HUES6 (cell line): ENCODE measurements around the gene TMEM269.

ENCODE experiments used
- H3K27ac ChIP-seq: 2 replicates; pipeline ENCODE4 v1.7.0; 2013; ENCODE audit warnings: low read depth, mild to moderate bottlenecking, low read length, inconsistent platforms
- H3K27me3 ChIP-seq: 2 replicates; pipeline ENCODE4 v1.6.1; 2013; ENCODE audit warnings: low read length; ENCODE audit not compliant: control insufficient read depth, insufficient read depth
- H3K36me3 ChIP-seq: 2 replicates; pipeline ENCODE4 v1.6.1; 2013; ENCODE audit warnings: low read length; ENCODE audit not compliant: control insufficient read depth, insufficient read depth
- H3K4me1 ChIP-seq: 2 replicates; pipeline ENCODE4 v1.6.1; 2013; ENCODE audit warnings: low read length; ENCODE audit not compliant: control insufficient read depth, insufficient read depth
- H3K4me3 ChIP-seq: 2 replicates; pipeline ENCODE4 v1.5.1; 2013; ENCODE audit warnings: low read depth, low read length
- H3K9ac ChIP-seq: one replicate; pipeline ENCODE4 v1.6.1; 2013; ENCODE audit warnings: mild to moderate bottlenecking, low read length
- H3K9me3 ChIP-seq: 2 replicates; pipeline ENCODE4 v1.6.1; 2013; ENCODE audit warnings: low read depth, low read length; ENCODE audit not compliant: control insufficient read depth, insufficient read depth

TMEM269 gene

DNA sequence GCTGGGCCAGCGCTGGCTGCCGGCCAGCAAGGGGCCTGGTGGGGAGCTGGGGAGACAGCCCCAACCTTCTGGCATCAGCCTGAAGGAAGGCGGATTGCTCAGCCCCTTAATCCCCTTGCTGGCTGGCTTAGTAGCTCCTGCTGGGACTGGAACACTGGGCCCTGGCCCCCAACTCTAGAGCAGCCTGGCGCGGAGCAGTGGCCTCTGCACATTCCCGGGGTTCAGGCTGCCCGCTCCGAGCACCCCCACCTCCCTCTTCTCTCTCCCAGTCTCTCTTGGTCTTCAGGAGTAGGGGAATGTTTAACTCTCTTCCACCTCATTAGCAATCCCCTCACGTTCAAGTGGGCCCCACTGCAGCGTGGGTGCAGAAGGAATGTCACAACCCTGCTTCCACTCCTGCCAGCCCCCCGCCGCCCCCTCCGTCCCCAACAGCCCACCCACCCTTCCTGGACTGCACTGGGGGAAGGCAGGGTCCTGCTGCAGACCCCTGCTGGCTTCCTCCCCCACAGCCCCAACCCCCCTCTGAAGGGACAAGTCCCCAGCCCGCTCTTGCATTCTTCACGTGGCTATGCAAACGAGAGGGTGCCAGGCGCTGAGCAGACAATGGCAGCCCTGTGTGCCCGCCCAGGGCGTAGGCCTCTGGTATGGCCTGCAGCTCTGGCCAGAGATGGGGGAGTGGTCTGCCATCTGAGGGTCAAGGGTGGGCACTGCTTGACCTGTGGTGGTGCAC lies 43.8 kb upstream of the TMEM269 start:
- H3K4me1 ChIP-seq = peaks cover 43% of the 10 kb centered on the region
- no peaks in the 10 kb centered on the region for H3K9me3 ChIP-seq
- no peak overlapping the region; the same call in 1 of the 2 replicates for H3K27ac ChIP-seq
- H3K9ac ChIP-seq = peak overlapping the region; percentile 15
- H3K4me3 ChIP-seq = no peak overlapping the region
- H3K27me3 ChIP-seq = no peaks in the 10 kb centered on the region
- peaks cover 6% of the 10 kb centered on the region for H3K36me3 ChIP-seq

DNA sequence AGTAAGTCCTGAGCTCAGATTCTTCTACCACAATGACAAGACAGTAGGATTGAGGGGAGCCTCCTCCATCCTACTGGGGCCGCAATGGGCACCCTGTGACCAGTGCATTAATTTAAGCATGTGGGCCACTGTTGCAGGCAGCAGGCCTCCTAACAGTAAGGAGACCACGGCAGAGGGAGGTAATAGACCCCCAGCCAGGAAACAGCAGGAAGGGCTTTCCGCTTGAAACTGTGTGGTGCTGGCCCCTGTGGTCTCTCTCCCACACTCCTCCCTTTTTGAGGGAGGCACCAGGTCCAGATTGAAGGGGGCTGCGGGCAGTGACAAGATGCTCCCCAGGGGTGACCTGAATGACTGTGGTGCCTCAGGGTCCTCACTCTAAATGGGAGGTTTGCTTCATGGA lies 43.1 kb upstream of the TMEM269 start:
- Histone ChIP-seq H3K27ac (no peak overlapping the region), H3K27me3 (no peaks in the 10 kb centered on the region), H3K4me3 (no peak overlapping the region), H3K4me1 (peaks cover 41% of the 10 kb centered on the region), H3K36me3 (peaks cover 13% of the 10 kb centered on the region), H3K9ac (peak overlapping the region; percentile 15), H3K9me3 (no peaks in the 10 kb centered on the region)

DNA sequence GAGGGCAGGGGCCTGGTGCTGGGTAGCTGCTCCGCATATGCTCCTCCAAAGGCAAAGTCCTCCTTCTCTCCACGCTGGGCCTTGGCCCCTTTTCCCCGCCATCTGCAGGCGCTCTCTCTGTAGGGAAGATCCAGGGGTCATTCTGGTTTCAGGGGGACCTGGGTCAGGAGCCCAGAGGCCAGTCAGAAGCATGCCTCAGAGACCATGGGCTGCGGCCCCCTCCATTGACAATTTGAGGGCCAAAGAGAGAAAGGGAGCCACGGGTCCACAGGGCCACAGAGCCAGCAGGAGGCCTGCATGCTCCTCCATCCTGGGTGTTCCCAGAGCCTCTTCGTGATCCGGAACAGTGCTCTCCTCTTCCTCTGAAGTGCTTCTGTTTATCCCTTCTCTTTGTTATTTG lies 42.6 kb upstream of the TMEM269 start:
- Histone ChIP-seq H3K9ac (no peak overlapping the region), H3K4me3 (no peak overlapping the region), H3K9me3 (no peaks in the 10 kb centered on the region), H3K27me3 (no peaks in the 10 kb centered on the region), H3K4me1 (peaks cover 41% of the 10 kb centered on the region), H3K27ac (no peak overlapping the region), H3K36me3 (peaks cover 16% of the 10 kb centered on the region)

DNA sequence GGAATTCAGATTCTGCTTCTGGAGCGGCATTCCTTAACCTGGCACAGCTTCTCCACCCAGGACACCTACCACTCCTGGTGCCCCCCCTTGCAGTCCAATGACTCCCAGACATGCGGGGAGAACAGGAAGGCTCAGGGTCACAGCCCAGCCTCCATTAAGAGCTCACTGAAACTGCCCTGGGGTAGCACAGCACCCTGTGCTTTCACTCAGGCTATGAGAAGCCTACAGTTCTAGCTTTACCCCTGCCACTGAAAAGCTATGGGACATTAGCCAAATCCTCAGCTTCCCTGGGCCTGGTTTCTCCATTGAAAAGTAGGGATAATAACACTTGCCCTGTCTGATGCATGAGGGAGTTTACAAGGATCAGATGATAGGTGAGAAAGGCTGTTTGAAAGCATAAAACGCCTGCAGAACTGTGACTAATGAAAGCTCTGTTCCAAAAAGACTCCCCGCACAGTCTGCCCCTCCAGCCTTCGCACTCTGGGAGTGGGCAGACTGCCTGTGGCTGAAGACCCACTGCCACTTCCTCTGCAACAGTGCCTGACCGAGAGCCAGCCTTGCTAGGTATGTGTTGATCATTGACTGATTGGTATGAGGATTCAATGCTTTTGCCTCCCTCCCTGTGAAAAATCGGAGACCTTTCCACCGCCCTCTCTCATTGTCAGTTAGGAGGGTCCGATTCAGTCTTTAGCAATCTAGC lies 42.0 kb upstream of the TMEM269 start:
- no peak overlapping the region for H3K4me3 ChIP-seq
- H3K9ac ChIP-seq = no peak overlapping the region
- H3K9me3 ChIP-seq = no peaks in the 10 kb centered on the region
- H3K27me3 ChIP-seq = no peaks in the 10 kb centered on the region
- H3K27ac ChIP-seq = no peak overlapping the region
- peaks cover 22% of the 10 kb centered on the region for H3K36me3 ChIP-seq
- H3K4me1 ChIP-seq = peaks cover 41% of the 10 kb centered on the region

DNA sequence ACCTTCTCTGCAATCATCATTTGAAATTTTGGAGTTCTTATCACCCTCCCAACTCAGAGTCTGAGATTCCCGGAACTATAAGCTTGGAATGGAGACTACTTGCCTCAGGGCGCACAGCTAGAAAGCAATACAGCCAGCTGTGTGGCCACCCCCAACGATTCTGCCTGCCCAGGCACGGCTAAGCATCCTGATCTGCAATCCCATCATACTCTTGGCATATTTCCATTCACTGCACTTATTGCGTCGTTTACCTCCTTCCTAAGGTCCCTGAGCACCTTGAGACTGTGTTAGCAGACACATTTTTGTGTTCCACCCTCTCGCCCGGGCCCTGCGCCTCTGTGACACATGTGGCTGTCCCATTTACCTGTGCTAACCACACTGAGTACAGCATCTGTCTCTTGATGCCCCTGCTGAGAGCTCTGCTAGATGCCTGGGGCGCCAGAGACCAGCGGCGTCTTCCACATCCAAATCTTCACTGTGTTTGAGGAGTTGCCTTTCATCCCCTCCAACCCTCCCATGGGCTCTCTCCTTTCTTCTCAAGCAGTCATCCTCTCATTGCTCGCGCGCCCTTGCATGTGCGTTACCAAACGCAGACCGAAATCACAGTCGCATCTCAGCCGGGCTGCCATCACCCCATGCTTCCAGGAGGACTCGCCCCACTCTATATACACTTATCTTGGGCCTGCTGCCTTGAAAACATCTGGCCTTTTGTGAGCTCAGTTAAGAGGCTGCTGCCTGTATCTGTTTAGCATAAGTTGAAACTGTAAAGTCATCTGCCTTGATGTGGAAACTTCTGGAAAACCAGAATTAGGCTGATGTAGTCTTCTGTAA lies 41.3 kb upstream of the TMEM269 start:
- H3K9me3 ChIP-seq = no peaks in the 10 kb centered on the region
- H3K27me3 ChIP-seq = no peaks in the 10 kb centered on the region
- peaks cover 30% of the 10 kb centered on the region for H3K36me3 ChIP-seq
- no peak overlapping the region for H3K9ac ChIP-seq
- H3K4me1 ChIP-seq = peaks cover 41% of the 10 kb centered on the region
- no peak overlapping the region for H3K27ac ChIP-seq
- H3K4me3 ChIP-seq = no peak overlapping the region

DNA sequence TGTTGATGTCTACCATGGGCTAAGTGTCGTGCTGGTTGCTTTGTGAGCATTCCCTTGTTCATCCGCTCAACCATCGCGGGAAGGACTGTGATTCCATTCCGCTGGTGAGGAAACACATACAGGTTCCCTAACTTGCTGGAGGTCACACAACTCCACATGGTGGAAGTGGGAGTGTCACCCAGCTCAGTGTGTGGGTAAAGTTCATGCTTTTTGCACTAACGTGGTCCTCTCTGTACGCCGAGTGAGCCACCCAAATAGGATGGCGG lies 40.7 kb upstream of the TMEM269 start:
- H3K27me3 ChIP-seq = no peaks in the 10 kb centered on the region
- peaks cover 36% of the 10 kb centered on the region for H3K4me1 ChIP-seq
- H3K4me3 ChIP-seq = no peak overlapping the region
- no peak overlapping the region for H3K9ac ChIP-seq
- peaks cover 35% of the 10 kb centered on the region for H3K36me3 ChIP-seq
- H3K27ac ChIP-seq = no peak overlapping the region
- no peaks in the 10 kb centered on the region for H3K9me3 ChIP-seq

DNA sequence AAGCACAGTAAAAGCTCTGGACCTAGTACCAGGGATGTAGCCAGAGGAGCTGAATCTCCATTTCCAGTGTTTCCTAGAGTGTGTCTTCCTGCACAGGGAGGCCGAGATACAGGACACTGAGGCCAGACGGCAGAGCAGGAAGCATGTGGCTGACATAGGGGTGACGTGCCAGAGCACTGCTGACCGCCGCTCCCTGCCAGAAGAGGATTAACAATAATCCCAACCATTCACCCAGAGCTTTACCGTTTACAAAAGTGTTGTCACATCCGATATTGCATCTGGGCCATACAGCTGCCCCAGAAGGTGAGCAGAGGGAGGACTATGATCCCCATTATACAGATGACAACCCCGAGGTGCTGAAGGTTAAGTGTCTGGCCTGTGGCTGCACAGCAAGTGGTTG lies 38.9 kb upstream of the TMEM269 start:
- peaks cover 48% of the 10 kb centered on the region for H3K36me3 ChIP-seq

DNA sequence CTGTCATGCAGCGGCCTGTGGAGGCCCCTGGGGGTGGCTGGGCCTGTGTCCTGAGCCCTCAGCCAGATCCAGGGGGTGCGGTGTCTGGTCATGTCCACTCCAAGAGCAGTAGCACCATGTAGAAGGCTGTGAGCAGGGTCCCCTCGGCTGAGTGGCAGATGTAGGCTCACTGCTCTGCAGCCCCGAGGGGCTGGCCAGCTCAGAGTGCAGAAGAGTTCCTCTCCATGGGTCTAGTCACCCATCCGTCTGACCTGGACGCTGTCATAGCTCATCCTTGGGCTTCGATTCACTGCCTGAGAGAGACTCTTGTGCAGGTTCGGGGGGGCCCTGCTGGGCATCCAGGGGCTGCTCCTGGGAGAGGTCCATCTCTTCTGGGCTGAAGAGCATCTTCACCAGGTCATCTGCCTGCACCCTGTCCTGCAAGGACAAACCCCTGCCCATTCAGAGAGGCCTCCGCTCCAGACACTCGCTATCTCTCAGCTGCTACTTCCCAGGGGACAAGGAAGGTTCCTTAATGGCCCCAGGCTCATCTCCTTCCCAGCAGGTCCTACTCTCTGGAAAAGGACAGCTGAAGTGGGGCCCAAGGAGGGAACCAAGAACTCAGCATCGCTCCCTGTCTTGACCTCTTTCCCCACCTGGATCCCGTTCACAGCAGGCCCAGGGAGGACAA lies 38.2 kb upstream of the TMEM269 start:
- H3K27me3 ChIP-seq = no peaks in the 10 kb centered on the region
- no peak overlapping the region for H3K27ac ChIP-seq
- H3K9ac ChIP-seq = no peak overlapping the region
- H3K36me3 ChIP-seq = peaks cover 50% of the 10 kb centered on the region
- 0 out of 2 replicates have a peak, but pooled peaks cover under 1% of the 10 kb centered on the region for H3K9me3 ChIP-seq
- peaks cover 14% of the 10 kb centered on the region for H3K4me1 ChIP-seq
- no peak overlapping the region for H3K4me3 ChIP-seq

More for the DNA sequence above, 38.9 kb upstream of the TMEM269 start:
- no peak overlapping the region for H3K4me3 ChIP-seq
- no peak overlapping the region for H3K9ac ChIP-seq
- H3K4me1 ChIP-seq = peaks cover 20% of the 10 kb centered on the region
- no peaks in the 10 kb centered on the region for H3K27me3 ChIP-seq
- no peaks in the 10 kb centered on the region for H3K9me3 ChIP-seq
- no peak overlapping the region for H3K27ac ChIP-seq

DNA sequence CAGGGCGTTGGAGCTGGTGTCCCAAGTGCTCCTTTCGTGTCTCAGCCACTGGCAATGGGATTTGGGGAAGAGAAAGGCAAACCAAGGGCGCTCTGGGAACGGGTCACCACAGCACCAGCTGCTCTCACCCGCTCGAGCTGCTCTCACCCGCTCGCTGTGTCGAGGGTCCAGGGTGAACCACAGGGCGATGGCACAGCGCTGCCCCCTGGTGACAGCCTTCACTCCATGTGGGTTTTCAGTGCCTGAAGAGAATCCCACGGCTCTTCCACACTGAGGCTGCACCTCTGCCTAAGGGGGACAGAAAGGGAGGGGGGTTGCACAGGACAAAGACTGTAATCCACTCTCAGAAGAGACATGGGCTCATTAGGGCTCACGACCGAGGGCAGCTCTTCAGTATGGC lies 37.7 kb upstream of the TMEM269 start:
- no peak overlapping the region for H3K9ac ChIP-seq
- H3K4me3 ChIP-seq = no peak overlapping the region
- peaks cover 9% of the 10 kb centered on the region; the same call in 1 of the 2 replicates for H3K4me1 ChIP-seq
- H3K27ac ChIP-seq = no peak overlapping the region
- no peaks in the 10 kb centered on the region for H3K27me3 ChIP-seq
- H3K9me3 ChIP-seq = peaks cover 6% of the 10 kb centered on the region; the same call in 1 of the 2 replicates
- H3K36me3 ChIP-seq = peaks cover 55% of the 10 kb centered on the region

DNA sequence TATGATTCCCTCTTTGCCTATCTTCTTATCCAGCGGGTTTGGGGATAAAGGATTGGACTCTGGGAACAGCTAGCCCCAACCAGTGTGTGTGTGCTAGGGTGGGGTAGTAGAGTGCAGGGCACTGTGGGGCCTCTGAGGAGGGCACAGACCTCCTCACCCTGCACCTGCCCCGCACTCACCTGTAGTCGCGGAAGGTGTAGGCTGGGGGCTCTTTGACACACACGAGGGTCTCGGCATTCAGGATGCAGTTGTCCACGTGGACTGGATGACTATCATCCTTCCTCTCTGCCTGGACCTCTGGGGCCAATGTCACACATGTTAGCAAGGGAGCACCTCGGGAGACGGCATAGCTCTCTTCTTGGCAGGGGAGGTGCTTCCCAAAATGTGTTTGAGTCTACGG lies 36.8 kb upstream of the TMEM269 start:
- peaks cover 10% of the 10 kb centered on the region; the same call in 1 of the 2 replicates for H3K9me3 ChIP-seq
- H3K9ac ChIP-seq = no peak overlapping the region
- H3K27ac ChIP-seq = no peak overlapping the region
- no peak overlapping the region for H3K4me3 ChIP-seq
- H3K36me3 ChIP-seq = peaks cover 64% of the 10 kb centered on the region
- no peaks in the 10 kb centered on the region for H3K27me3 ChIP-seq
- peaks cover 3% of the 10 kb centered on the region; the same call in 1 of the 2 replicates for H3K4me1 ChIP-seq
